ENCODE data around the gene OAS3.

The OAS3 gene

DNA sequence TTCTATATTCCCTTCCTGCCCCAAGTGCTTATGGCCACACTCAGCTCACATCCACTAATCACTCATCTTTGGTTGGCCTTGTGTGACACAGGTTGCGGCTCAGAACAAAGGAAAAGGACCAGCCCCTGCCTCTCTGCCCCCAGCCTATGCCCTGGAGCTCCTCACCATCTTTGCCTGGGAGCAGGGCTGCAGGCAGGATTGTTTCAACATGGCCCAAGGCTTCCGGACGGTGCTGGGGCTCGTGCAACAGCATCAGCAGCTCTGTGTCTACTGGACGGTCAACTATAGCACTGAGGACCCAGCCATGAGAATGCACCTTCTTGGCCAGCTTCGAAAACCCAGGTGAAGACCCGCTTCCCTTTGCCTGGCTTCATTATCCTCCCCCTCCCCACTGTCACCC lies 24.3 kb downstream of the OAS3 start:
- no peak for TF ChIP-seq GLIS3 (CRISPR knock-in tag; IDR thresholded peaks at IDR 0.05)
- TF ChIP-seq ARNTL (CRISPR knock-in tag; IDR thresholded peaks at IDR 0.05; ENCODE audit: borderline replicate concordance, low read depth): no peak
- TF ChIP-seq BACH2 (CRISPR knock-in tag; IDR thresholded peaks at IDR 0.05; ENCODE audit: borderline replicate concordance): no peak
- no peak for TF ChIP-seq ISL1 (CRISPR knock-in tag; IDR thresholded peaks at IDR 0.05)
- TF ChIP-seq ESRRG (CRISPR knock-in tag; IDR thresholded peaks at IDR 0.05): no peak
- TF ChIP-seq ZNF565 (CRISPR knock-in tag; conservative IDR thresholded peaks at IDR 0.05; ENCODE audit: low read depth): no peak
- TF ChIP-seq ZNF8 (CRISPR knock-in tag; IDR thresholded peaks at IDR 0.05): no peak
- no peak for TF ChIP-seq PPARA (CRISPR knock-in tag; IDR thresholded peaks at IDR 0.05; ENCODE audit: borderline replicate concordance)
- no peak for TF ChIP-seq CSDC2 (CRISPR knock-in tag; IDR thresholded peaks at IDR 0.05)
- no peak for TF ChIP-seq ZFP30 (CRISPR knock-in tag; IDR thresholded peaks at IDR 0.05)
- TF ChIP-seq OSR1 (CRISPR knock-in tag; IDR thresholded peaks at IDR 0.05): no peak
- TF ChIP-seq, protein P1, sequence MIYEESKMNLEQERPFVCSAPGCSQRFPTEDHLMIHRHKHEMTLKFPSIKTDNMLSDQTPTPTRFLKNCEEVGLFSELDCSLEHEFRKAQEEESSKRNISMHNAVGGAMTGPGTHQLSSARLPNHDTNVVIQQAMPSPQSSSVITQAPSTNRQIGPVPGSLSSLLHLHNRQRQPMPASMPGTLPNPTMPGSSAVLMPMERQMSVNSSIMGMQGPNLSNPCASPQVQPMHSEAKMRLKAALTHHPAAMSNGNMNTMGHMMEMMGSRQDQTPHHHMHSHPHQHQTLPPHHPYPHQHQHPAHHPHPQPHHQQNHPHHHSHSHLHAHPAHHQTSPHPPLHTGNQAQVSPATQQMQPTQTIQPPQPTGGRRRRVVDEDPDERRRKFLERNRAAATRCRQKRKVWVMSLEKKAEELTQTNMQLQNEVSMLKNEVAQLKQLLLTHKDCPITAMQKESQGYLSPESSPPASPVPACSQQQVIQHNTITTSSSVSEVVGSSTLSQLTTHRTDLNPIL (CRISPR knock-in tag; IDR thresholded peaks at IDR 0.05; ENCODE audit: low read depth): no peak
- no peak for ATAC-seq

DNA sequence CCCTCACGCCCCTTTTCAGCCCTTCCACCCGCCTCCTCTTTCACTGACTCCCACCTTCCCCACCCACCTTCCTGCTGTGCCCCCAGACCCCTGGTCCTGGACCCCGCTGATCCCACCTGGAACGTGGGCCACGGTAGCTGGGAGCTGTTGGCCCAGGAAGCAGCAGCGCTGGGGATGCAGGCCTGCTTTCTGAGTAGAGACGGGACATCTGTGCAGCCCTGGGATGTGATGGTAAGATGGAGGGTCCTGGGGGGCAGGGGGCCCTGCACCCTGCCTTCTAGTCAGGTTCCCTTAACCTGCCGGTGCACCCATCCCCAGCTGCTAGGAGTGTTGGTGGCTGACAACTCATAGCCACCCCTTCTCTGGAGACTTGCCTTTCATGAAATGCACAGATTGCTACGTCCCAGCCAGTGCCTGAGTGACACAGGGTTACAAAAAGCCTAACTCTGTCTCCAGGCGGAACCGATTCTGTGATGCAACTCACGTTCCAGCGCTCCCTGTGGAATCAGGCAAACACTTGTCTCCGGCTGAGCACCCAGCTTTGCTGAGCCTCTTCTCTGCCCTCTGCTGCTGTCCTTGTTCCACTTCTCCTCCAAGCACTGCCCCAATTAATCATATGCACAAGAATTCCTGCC lies 25.1 kb downstream of the OAS3 start:
- TF ChIP-seq, protein P2, sequence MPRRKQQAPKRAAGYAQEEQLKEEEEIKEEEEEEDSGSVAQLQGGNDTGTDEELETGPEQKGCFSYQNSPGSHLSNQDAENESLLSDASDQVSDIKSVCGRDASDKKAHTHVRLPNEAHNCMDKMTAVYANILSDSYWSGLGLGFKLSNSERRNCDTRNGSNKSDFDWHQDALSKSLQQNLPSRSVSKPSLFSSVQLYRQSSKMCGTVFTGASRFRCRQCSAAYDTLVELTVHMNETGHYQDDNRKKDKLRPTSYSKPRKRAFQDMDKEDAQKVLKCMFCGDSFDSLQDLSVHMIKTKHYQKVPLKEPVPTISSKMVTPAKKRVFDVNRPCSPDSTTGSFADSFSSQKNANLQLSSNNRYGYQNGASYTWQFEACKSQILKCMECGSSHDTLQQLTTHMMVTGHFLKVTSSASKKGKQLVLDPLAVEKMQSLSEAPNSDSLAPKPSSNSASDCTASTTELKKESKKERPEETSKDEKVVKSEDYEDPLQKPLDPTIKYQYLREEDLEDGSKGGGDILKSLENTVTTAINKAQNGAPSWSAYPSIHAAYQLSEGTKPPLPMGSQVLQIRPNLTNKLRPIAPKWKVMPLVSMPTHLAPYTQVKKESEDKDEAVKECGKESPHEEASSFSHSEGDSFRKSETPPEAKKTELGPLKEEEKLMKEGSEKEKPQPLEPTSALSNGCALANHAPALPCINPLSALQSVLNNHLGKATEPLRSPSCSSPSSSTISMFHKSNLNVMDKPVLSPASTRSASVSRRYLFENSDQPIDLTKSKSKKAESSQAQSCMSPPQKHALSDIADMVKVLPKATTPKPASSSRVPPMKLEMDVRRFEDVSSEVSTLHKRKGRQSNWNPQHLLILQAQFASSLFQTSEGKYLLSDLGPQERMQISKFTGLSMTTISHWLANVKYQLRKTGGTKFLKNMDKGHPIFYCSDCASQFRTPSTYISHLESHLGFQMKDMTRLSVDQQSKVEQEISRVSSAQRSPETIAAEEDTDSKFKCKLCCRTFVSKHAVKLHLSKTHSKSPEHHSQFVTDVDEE (CRISPR knock-in tag; IDR thresholded peaks at IDR 0.05): no peak
- TF ChIP-seq ARNTL (CRISPR knock-in tag; IDR thresholded peaks at IDR 0.05; ENCODE audit: borderline replicate concordance, low read depth) (no peak), SNAI2 (CRISPR knock-in tag; IDR thresholded peaks at IDR 0.05) (no peak), OSR1 (CRISPR knock-in tag; IDR thresholded peaks at IDR 0.05) (no peak), ZFP30 (CRISPR knock-in tag; IDR thresholded peaks at IDR 0.05) (no peak), PPARA (CRISPR knock-in tag; IDR thresholded peaks at IDR 0.05; ENCODE audit: borderline replicate concordance) (no peak), ZNF8 (CRISPR knock-in tag; IDR thresholded peaks at IDR 0.05) (no peak), RARB (CRISPR knock-in tag; IDR thresholded peaks at IDR 0.05) (no peak), CSDC2 (CRISPR knock-in tag; IDR thresholded peaks at IDR 0.05) (no peak), TOX (CRISPR knock-in tag; IDR thresholded peaks at IDR 0.05; ENCODE audit: borderline replicate concordance) (no peak), ISL1 (CRISPR knock-in tag; IDR thresholded peaks at IDR 0.05) (no peak), ZNF565 (CRISPR knock-in tag; conservative IDR thresholded peaks at IDR 0.05; ENCODE audit: low read depth) (no peak), BACH2 (CRISPR knock-in tag; IDR thresholded peaks at IDR 0.05; ENCODE audit: borderline replicate concordance) (no peak), GLIS3 (CRISPR knock-in tag; IDR thresholded peaks at IDR 0.05) (no peak), TCF4 (CRISPR knock-in tag; IDR thresholded peaks at IDR 0.05; ENCODE audit: borderline replicate concordance) (no peak), ESRRG (CRISPR knock-in tag; IDR thresholded peaks at IDR 0.05) (no peak), ZC3H10 (CRISPR knock-in tag; IDR thresholded peaks at IDR 0.05) (no peak)
- TF ChIP-seq, protein P1 (CRISPR knock-in tag; IDR thresholded peaks at IDR 0.05; ENCODE audit: low read depth): no peak
- TF ChIP-seq, protein P3, sequence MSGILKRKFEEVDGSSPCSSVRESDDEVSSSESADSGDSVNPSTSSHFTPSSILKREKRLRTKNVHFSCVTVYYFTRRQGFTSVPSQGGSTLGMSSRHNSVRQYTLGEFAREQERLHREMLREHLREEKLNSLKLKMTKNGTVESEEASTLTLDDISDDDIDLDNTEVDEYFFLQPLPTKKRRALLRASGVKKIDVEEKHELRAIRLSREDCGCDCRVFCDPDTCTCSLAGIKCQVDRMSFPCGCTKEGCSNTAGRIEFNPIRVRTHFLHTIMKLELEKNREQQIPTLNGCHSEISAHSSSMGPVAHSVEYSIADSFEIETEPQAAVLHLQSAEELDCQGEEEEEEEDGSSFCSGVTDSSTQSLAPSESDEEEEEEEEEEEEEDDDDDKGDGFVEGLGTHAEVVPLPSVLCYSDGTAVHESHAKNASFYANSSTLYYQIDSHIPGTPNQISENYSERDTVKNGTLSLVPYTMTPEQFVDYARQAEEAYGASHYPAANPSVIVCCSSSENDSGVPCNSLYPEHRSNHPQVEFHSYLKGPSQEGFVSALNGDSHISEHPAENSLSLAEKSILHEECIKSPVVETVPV (CRISPR knock-in tag; IDR thresholded peaks at IDR 0.05): no peak
- TF ChIP-seq, protein P4, sequence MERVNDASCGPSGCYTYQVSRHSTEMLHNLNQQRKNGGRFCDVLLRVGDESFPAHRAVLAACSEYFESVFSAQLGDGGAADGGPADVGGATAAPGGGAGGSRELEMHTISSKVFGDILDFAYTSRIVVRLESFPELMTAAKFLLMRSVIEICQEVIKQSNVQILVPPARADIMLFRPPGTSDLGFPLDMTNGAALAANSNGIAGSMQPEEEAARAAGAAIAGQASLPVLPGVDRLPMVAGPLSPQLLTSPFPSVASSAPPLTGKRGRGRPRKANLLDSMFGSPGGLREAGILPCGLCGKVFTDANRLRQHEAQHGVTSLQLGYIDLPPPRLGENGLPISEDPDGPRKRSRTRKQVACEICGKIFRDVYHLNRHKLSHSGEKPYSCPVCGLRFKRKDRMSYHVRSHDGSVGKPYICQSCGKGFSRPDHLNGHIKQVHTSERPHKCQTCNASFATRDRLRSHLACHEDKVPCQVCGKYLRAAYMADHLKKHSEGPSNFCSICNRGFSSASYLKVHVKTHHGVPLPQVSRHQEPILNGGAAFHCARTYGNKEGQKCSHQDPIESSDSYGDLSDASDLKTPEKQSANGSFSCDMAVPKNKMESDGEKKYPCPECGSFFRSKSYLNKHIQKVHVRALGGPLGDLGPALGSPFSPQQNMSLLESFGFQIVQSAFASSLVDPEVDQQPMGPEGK (CRISPR knock-in tag; IDR thresholded peaks at IDR 0.05; ENCODE audit: borderline replicate concordance): no peak
- no peak for ATAC-seq

All from SK-N-SH treated with all-trans-retinoic acid at 6 μM for 48 hours (cell line).